HFFc6 (cell line): ENCODE results near the gene PPP3CA. TPM values are rescaled to one million over a fixed set of nuclear protein-coding genes. Genes with fewer than 3 reads are reported as not detected.
"Not testable (repeated sequence)": the region's sequence is repeated elsewhere in the genome, so short reads cannot be mapped to it uniquely, and the experiment has no call there.

Source experiments
- DNase-seq: peaks from one replicate; pipeline ENCODE4 v3.0.0-alpha.2; 2018
- H3K27ac Mint-ChIP-seq: 2 replicates; pipeline ENCODE4 v1.8.0; 2020; ENCODE audit warnings: mild to moderate bottlenecking, mixed read lengths
- H3K27me3 Mint-ChIP-seq: 2 replicates; pipeline ENCODE4 v1.8.0; 2021; ENCODE audit warnings: mild to moderate bottlenecking, moderate library complexity, mixed read lengths; ENCODE audit not compliant: insufficient read depth
- H3K36me3 Mint-ChIP-seq: 2 replicates; pipeline ENCODE4 v1.8.0; 2021; ENCODE audit warnings: low read depth, mixed read lengths
- H3K4me1 Mint-ChIP-seq: 2 replicates; pipeline ENCODE4 v1.8.0; 2020; ENCODE audit warnings: low read depth, mixed read lengths
- H3K4me3 Mint-ChIP-seq: 2 replicates; pipeline ENCODE4 v1.8.0; 2020; ENCODE audit warnings: mild to moderate bottlenecking, moderate library complexity, mixed read lengths
- H3K9me3 Mint-ChIP-seq: 2 replicates; pipeline ENCODE4 v1.8.0; 2020; ENCODE audit warnings: mild to moderate bottlenecking, mixed read lengths
- CTCF ChIP-seq: fragments of 200-600 bp; sonication (generic); IDR thresholded peaks from 2 replicates; pipeline ENCODE4 v1.5.0; 2021; ENCODE audit warnings: antibody characterized with exemption, mild to moderate bottlenecking
- total RNA-seq, 6 experiments: library from RNA; stranded (reverse); fragmentation: NEBNext Ultra II Directional; extraction: Animal tissue kit (Norgen Biotek cat#: 25700); gene quantifications; 2 replicates in 1 of 6; 3 replicates in 5 of 6; pipeline ENCODE4 v1.2.3, GENCODE V29; 2021

Gene PPP3CA
- total RNA-seq, 6 experiments from 2014 or later = 45.9 to 59.6 (median 55.0) TPM

- DNase-seq = peak; percentile 30
- Mint-ChIP-seq H3K36me3 (no peaks in the 10 kb centered on the region), H3K27me3 (no peaks in the 10 kb centered on the region; the same call in 1 of the 2 replicates), H3K4me1 (no peaks in the 10 kb centered on the region), H3K4me3 (no peak overlapping the region), H3K9me3 (peaks cover 6% of the 10 kb centered on the region; the same call in 1 of the 2 replicates), H3K27ac (no peak overlapping the region)
- TF ChIP-seq CTCF = no peak
Observed at GRCh38 chr4:101000496-101000895, 346.8 kb downstream of the PPP3CA start.

GRCh38 chr4:100995671-100996070, 351.7 kb downstream of the PPP3CA start:
- DNase-seq = no peak
- peaks cover 11% of the 10 kb centered on the region for H3K4me1 Mint-ChIP-seq
- no peak overlapping the region for H3K4me3 Mint-ChIP-seq
- H3K9me3 Mint-ChIP-seq = peaks cover 6% of the 10 kb centered on the region; the same call in 1 of the 2 replicates
- H3K27ac Mint-ChIP-seq = no peak overlapping the region
- no peak for TF ChIP-seq CTCF
- H3K27me3 Mint-ChIP-seq = no peaks in the 10 kb centered on the region; the same call in none of the 2 replicates
- H3K36me3 Mint-ChIP-seq = no peaks in the 10 kb centered on the region

- not testable (repeated sequence) for H3K4me3 Mint-ChIP-seq, H3K36me3 Mint-ChIP-seq, H3K27ac Mint-ChIP-seq, DNase-seq, H3K27me3 Mint-ChIP-seq, H3K9me3 Mint-ChIP-seq
- H3K4me1 Mint-ChIP-seq = peaks cover 11% of the 10 kb centered on the region
Observed at GRCh38 chr4:100995002-100995401, 352.3 kb downstream of the PPP3CA start.

GRCh38 chr4:100991332-100992069, 355.8 kb downstream of the PPP3CA start:
- H3K27ac Mint-ChIP-seq, H3K36me3 Mint-ChIP-seq, H3K4me3 Mint-ChIP-seq, H3K9me3 Mint-ChIP-seq, H3K27me3 Mint-ChIP-seq: not testable (repeated sequence)
- peaks cover 11% of the 10 kb centered on the region for H3K4me1 Mint-ChIP-seq
- DNase-seq = peak; percentile 45

GRCh38 chr4:100989401-100989800, 357.9 kb downstream of the PPP3CA start:
- Mint-ChIP-seq H3K9me3 (no peaks in the 10 kb centered on the region), H3K27ac (no peak overlapping the region), H3K4me1 (peaks cover 22% of the 10 kb centered on the region), H3K27me3 (peaks cover 7% of the 10 kb centered on the region; the same call in 1 of the 2 replicates), H3K36me3 (no peaks in the 10 kb centered on the region), H3K4me3 (no peak overlapping the region)
- no peak for DNase-seq
- TF ChIP-seq CTCF = no peak

GRCh38 chr4:100988876-100989275, 358.4 kb downstream of the PPP3CA start:
- no peak for DNase-seq
- peaks cover 26% of the 10 kb centered on the region for H3K4me1 Mint-ChIP-seq
- no peak overlapping the region for H3K27ac Mint-ChIP-seq
- no peak overlapping the region for H3K4me3 Mint-ChIP-seq
- no peaks in the 10 kb centered on the region for H3K9me3 Mint-ChIP-seq
- peaks cover 7% of the 10 kb centered on the region; the same call in 1 of the 2 replicates for H3K27me3 Mint-ChIP-seq
- no peak for TF ChIP-seq CTCF
- H3K36me3 Mint-ChIP-seq = no peaks in the 10 kb centered on the region
